Gastroesophageal sphincter (tissue), 3 donors: Measurements from ENCODE around the gene KAT6B.

Experiments
- EP300 ChIP-seq: sonication (generic); formaldehyde crosslinking; IDR thresholded peaks from one replicate; pipeline ENCODE4 v1.6.1; 2017; ENCODE audit warnings: antibody characterized with exemption, mild to moderate bottlenecking
- POLR2A ChIP-seq, 2 donors: fragments of 450-650 bp; IDR thresholded peaks; one replicate each; pipeline ENCODE4 v1.6.1; 2017; ENCODE audit warnings: antibody characterized with exemption in 2 of 2, mild to moderate bottlenecking in 2 of 2, moderate library complexity in 1 of 2
- POLR2AphosphoS5 ChIP-seq: sonication (generic); formaldehyde crosslinking; IDR thresholded peaks from one replicate; pipeline ENCODE4 v1.6.1; 2017; ENCODE audit warnings: antibody characterized with exemption
- TF ChIP-seq, protein P1 (sequence below), 4 experiments: fragments of 200-600 bp in 2 of 4; fragments of 450-650 bp in 2 of 4; sonication (generic) in 1 of 4; IDR thresholded peaks; one replicate each; pipeline ENCODE4 v1.5.1; 2017 to 2019; ENCODE audit warnings: antibody characterized with exemption in 4 of 4, mild to moderate bottlenecking in 2 of 4, moderate library complexity in 2 of 4

DNA sequence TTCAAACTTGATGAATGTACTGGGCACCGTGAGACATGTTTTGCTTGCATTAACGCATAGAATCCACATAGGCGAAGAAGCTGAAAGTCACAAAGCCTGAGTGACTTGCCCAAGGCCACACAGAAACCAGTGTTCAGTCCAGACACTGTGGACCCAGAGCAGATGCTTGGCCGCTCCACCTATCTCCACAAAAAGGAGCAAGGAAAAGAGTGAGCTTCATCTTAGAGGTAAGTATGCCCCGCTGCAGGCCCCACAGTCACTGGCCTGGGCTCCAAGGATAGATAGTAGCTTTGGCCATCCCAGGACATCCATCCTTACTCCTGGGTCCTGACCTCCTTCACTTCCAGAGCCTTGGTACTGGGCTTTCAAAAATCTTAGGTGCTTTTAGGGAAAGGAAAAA, 224.9 kb downstream of the KAT6B start:
- TF ChIP-seq, protein P1, sequence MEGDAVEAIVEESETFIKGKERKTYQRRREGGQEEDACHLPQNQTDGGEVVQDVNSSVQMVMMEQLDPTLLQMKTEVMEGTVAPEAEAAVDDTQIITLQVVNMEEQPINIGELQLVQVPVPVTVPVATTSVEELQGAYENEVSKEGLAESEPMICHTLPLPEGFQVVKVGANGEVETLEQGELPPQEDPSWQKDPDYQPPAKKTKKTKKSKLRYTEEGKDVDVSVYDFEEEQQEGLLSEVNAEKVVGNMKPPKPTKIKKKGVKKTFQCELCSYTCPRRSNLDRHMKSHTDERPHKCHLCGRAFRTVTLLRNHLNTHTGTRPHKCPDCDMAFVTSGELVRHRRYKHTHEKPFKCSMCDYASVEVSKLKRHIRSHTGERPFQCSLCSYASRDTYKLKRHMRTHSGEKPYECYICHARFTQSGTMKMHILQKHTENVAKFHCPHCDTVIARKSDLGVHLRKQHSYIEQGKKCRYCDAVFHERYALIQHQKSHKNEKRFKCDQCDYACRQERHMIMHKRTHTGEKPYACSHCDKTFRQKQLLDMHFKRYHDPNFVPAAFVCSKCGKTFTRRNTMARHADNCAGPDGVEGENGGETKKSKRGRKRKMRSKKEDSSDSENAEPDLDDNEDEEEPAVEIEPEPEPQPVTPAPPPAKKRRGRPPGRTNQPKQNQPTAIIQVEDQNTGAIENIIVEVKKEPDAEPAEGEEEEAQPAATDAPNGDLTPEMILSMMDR (IDR thresholded peaks at IDR 0.05) = no peak
- TF ChIP-seq POLR2AphosphoS5 = no peak
- no peak for TF ChIP-seq EP300
- no peak for TF ChIP-seq POLR2A (IDR thresholded peaks at IDR 0.05)
